GM12891 (cell line): ENCODE measurements around the gene POR.

Experiments used
- POLR2A ChIP-seq: IDR thresholded peaks from 2 replicates; pipeline ENCODE4 v1.6.1; 2011; ENCODE audit warnings: low read depth, low read length, control low read depth
- POLR2AphosphoS5 ChIP-seq: IDR thresholded peaks from 2 replicates; pipeline ENCODE4 v1.6.1; 2011; ENCODE audit warnings: low read depth, low read length, control low read depth
- POU2F2 ChIP-seq: IDR thresholded peaks from 2 replicates; pipeline ENCODE4 v1.6.1; 2011; ENCODE audit warnings: low read depth, mild to moderate bottlenecking, control low read depth, low read length, moderate library complexity
- SPI1 ChIP-seq: IDR thresholded peaks from 2 replicates; pipeline ENCODE4 v1.6.1; 2011; ENCODE audit warnings: low read depth, low read length, control low read depth
- TAF1 ChIP-seq: IDR thresholded peaks from 2 replicates; pipeline ENCODE4 v1.6.1; 2011; ENCODE audit warnings: low read depth, low read length, control low read depth

GRCh38 chr7:75946207-75946855 is 31.4 kb downstream of the POR start:
- TF ChIP-seq POLR2A (no peak), TAF1 (no peak), SPI1 (no peak), POLR2AphosphoS5 (no peak), POU2F2 (no peak)
